H1 (cell line): ENCODE measurements around the gene GPR39. TPM values are rescaled to one million over a fixed set of nuclear protein-coding genes. Genes with fewer than 3 reads are reported as not detected.

Experiments used
- CTCF ChIA-PET: fragments of 300-600 bp; sonication (Branson Sonifier 250); formaldehyde crosslinking; loops from one replicate; lab custom pipeline; 2021; ENCODE audit not compliant: partially characterized antibody; lab: Charles Lee
- POLR2A ChIA-PET: fragments of 300-600 bp; sonication (Branson Sonifier 250); formaldehyde crosslinking; loops from one replicate; lab custom pipeline; 2021; ENCODE audit warnings: inconsistent platforms; ENCODE audit not compliant: partially characterized antibody; lab: Charles Lee
- DNase-seq, 2 experiments: peaks; one replicate each; pipeline versions ENCODE4 v3.0.0 to v3.0.0-alpha.2; 2010 to 2022; ENCODE audit warnings: low spot score in 2 of 2, low read depth in 1 of 2, mixed read lengths in 1 of 2
- FAIRE-seq: peaks from 2 replicates; lab custom pipeline; 2011; peaks lifted over from hg19 to GRCh38; lab: Jason Lieb, UNC
- H2AFZ ChIP-seq: 2 replicates; pipeline ENCODE4 v1.8.1; 2012; ENCODE audit warnings: low read length, inconsistent platforms
- H2AK5ac ChIP-seq: 2 replicates; pipeline ENCODE4 v1.6.1; 2013; ENCODE audit warnings: low read depth, low read length
- H2BK120ac ChIP-seq: replicated peaks from 2 replicates; pipeline ENCODE3; 2013; ENCODE audit warnings: low read depth, low read length, inconsistent platforms
- H2BK12ac ChIP-seq: 2 replicates; pipeline ENCODE4 v1.6.1; 2013; ENCODE audit warnings: low read depth, low read length
- H2BK15ac ChIP-seq: 2 replicates; pipeline ENCODE4 v1.6.1; 2013; ENCODE audit warnings: low read length
- H2BK20ac ChIP-seq: 2 replicates; pipeline ENCODE4 v1.6.1; 2013; ENCODE audit warnings: low read length
- H2BK5ac ChIP-seq: 2 replicates; pipeline ENCODE4 v1.6.1; 2013; ENCODE audit warnings: low read depth, low read length
- H3K14ac ChIP-seq: 2 replicates; pipeline ENCODE4 v1.6.1; 2013; ENCODE audit warnings: inconsistent platforms; ENCODE audit not compliant: insufficient read length
- H3K18ac ChIP-seq: 2 replicates; pipeline ENCODE4 v1.6.1; 2013; ENCODE audit warnings: low read length; ENCODE audit errors: extremely low read depth
- H3K23ac ChIP-seq: 2 replicates; pipeline ENCODE4 v1.6.1; 2013; ENCODE audit warnings: inconsistent platforms; ENCODE audit not compliant: insufficient read length
- H3K23me2 ChIP-seq: 2 replicates; pipeline ENCODE4 v1.6.1; 2013; ENCODE audit warnings: low read depth, low read length
- H3K27ac ChIP-seq: 2 replicates; pipeline ENCODE4 v1.6.1; 2011; ENCODE audit warnings: low read depth, low read length, inconsistent platforms
- H3K27me3 ChIP-seq, 4 experiments: replicated peaks in 1 of 4; 1 replicate in 1 of 4; 2 replicates in 3 of 4; pipeline versions ENCODE4 v1.6.1 to v1.8.1; 2011 to 2013; ENCODE audit warnings: low read length in 3 of 4, mild to moderate bottlenecking in 3 of 4, inconsistent platforms in 2 of 4, mixed read lengths in 2 of 4, moderate library complexity in 1 of 4; ENCODE audit not compliant: control insufficient read depth in 3 of 4, insufficient read depth in 3 of 4; ENCODE audit errors: extremely low read depth in 1 of 4
- H3K36me3 ChIP-seq, 4 experiments: 2 replicates each; pipeline versions ENCODE4 v1.6.1 to v1.8.1; 2011 to 2013; ENCODE audit warnings: mild to moderate bottlenecking in 4 of 4, low read length in 3 of 4, moderate library complexity in 2 of 4, control low read depth in 1 of 4, inconsistent platforms in 1 of 4; ENCODE audit not compliant: insufficient read depth in 4 of 4, control insufficient read depth in 2 of 4
- H3K4ac ChIP-seq: replicated peaks from 2 replicates; pipeline ENCODE3; 2013; ENCODE audit warnings: low read length, low read depth, mixed read lengths, inconsistent platforms; ENCODE audit not compliant: insufficient read length
- H3K4me1 ChIP-seq, 4 experiments: replicated peaks in 1 of 4; 1 replicate in 1 of 4; 2 replicates in 3 of 4; pipeline versions ENCODE4 v1.6.1 to v1.8.1; 2011 to 2013; ENCODE audit warnings: low read length in 3 of 4, inconsistent platforms in 2 of 4, mixed read lengths in 1 of 4; ENCODE audit not compliant: insufficient read depth in 4 of 4, control insufficient read depth in 3 of 4
- H3K4me2 ChIP-seq, 2 experiments: 2 replicates each; pipeline versions ENCODE4 v1.6.1 to v1.8.1; 2011 to 2013; ENCODE audit warnings: low read depth in 2 of 2, low read length in 2 of 2, control low read depth in 1 of 2, inconsistent platforms in 1 of 2, mild to moderate bottlenecking in 1 of 2; ENCODE audit not compliant: insufficient read depth in 1 of 2
- H3K4me3 ChIP-seq, 4 experiments: fragments of 200-600, 300-600 bp in 1 of 4; sonication (generic), shearing (Covaris generic), sonication (Bioruptor Twin) in 1 of 4; 2 replicates each; pipeline versions ENCODE4 v1.5.1 to v1.8.1; 2011 to 2016; ENCODE audit warnings: low read length in 4 of 4, low read depth in 3 of 4, control low read depth in 2 of 4, inconsistent platforms in 2 of 4, mild to moderate bottlenecking in 2 of 4, mixed read lengths in 1 of 4, moderate library complexity in 1 of 4; ENCODE audit not compliant: insufficient read depth in 2 of 4; ENCODE audit errors: extremely low read depth in 1 of 4
- H3K56ac ChIP-seq: replicated peaks from 2 replicates; pipeline ENCODE3; 2013; ENCODE audit warnings: low read depth, mild to moderate bottlenecking, mixed read lengths, low read length, inconsistent platforms; ENCODE audit not compliant: insufficient read length
- H3K79me1 ChIP-seq: 2 replicates; pipeline ENCODE4 v1.6.1; 2013; ENCODE audit warnings: low read depth, low read length, control low read depth
- H3K79me2 ChIP-seq, 2 experiments: 2 replicates each; pipeline versions ENCODE4 v1.6.1 to v1.8.1; 2012 to 2013; ENCODE audit warnings: low read length in 2 of 2, mild to moderate bottlenecking in 2 of 2, inconsistent platforms in 1 of 2; ENCODE audit not compliant: insufficient read depth in 2 of 2, control insufficient read depth in 1 of 2
- H3K9ac ChIP-seq, 4 experiments: replicated peaks in 1 of 4; 1 replicate in 1 of 4; 2 replicates in 3 of 4; pipeline versions ENCODE4 v1.6.1 to v1.8.1; 2011 to 2013; ENCODE audit warnings: low read depth in 3 of 4, low read length in 3 of 4, control low read depth in 2 of 4, mild to moderate bottlenecking in 2 of 4, moderate library complexity in 2 of 4, inconsistent platforms in 1 of 4; ENCODE audit errors: extremely low read depth in 1 of 4
- H3K9me3 ChIP-seq, 2 experiments: 2 replicates each; pipeline versions ENCODE4 v1.6.1 to v1.8.1; 2012 to 2013; ENCODE audit warnings: mild to moderate bottlenecking in 2 of 2, moderate library complexity in 2 of 2, control low read depth in 1 of 2, inconsistent platforms in 1 of 2, low read depth in 1 of 2, low read length in 1 of 2, mixed read lengths in 1 of 2; ENCODE audit not compliant: insufficient read depth in 2 of 2
- H4K20me1 ChIP-seq, 2 experiments: replicated peaks in 1 of 2; 2 replicates each; pipeline versions ENCODE3 to v1.8.1; 2011 to 2013; ENCODE audit warnings: inconsistent platforms in 2 of 2, low read length in 2 of 2, mild to moderate bottlenecking in 1 of 2; ENCODE audit not compliant: insufficient read depth in 2 of 2, control insufficient read depth in 1 of 2
- H4K5ac ChIP-seq: 2 replicates; pipeline ENCODE4 v1.6.1; 2013; ENCODE audit warnings: low read length, low read depth, mixed read lengths, inconsistent platforms; ENCODE audit not compliant: insufficient read length
- H4K8ac ChIP-seq: 2 replicates; pipeline ENCODE4 v1.8.0; 2013; ENCODE audit warnings: mild to moderate bottlenecking, moderate library complexity, low read length, inconsistent platforms; ENCODE audit not compliant: insufficient read depth; ENCODE audit errors: extremely low read depth
- H4K91ac ChIP-seq: replicated peaks from 2 replicates; pipeline ENCODE3; 2013; ENCODE audit warnings: low read length, mixed read lengths, inconsistent platforms; ENCODE audit not compliant: insufficient read length
- ATF2 ChIP-seq: IDR thresholded peaks from 2 replicates; pipeline ENCODE4 v1.6.1; 2012; ENCODE audit warnings: low read length, inconsistent platforms
- TBP ChIP-seq: IDR thresholded peaks from 2 replicates; pipeline ENCODE4 v1.6.1; 2011; ENCODE audit warnings: low read depth, low read length, improper control_type of control experiment
- WGBS, 2 experiments: shearing (Covaris generic) in 1 of 2; methylation state at CpG; one replicate each; pipeline versions ENCODE4 v1.1.6 to v1.1.7; 2013 to 2015; ENCODE audit warnings: low lambda C conversion rate in 2 of 2, mixed read lengths in 2 of 2, inconsistent platforms in 1 of 2, low coverage in 1 of 2, missing lambda C conversion rate in 1 of 2; ENCODE audit not compliant: insufficient replicate concordance in 2 of 2, insufficient coverage in 1 of 2, insufficient read length in 1 of 2; ENCODE audit errors: extremely low coverage in 1 of 2, missing lambda C conversion rate in 1 of 2; 5-methylcytosine and 5-hydroxymethylcytosine counted together
- polyA plus RNA-seq, 7 experiments: library from polyadenylated mRNA; depleted of rRNA in 3 of 7; stranded (reverse) in 5 of 7; unstranded in 2 of 7; fragments of >200 nt in 5 of 7; fragments of 200-250 nt in 2 of 7; gene quantifications; 1 replicate in 5 of 7; 2 replicates in 1 of 7; 4 replicates in 1 of 7; pipeline versions ENCODE4 v1.2.1 to v1.2.3, GENCODE V29; 2011 to 2013; ENCODE audit warnings: missing spikeins in 2 of 7, mixed read lengths in 2 of 7
- total RNA-seq: library from RNA; stranded (reverse); fragmentation: NEBNext Ultra II Directional; extraction: Animal tissue kit (Norgen Biotek cat#: 25700); gene quantifications from 2 replicates; pipeline ENCODE4 v1.2.1, GENCODE V29; 2021

The GPR39 gene
- total and polyA plus RNA-seq, 2 of the 8 experiments (the other 6 are each of a cell fraction or from before 2014, with no cell fraction given), result 0.63 to 2.7 TPM

- H3K23ac ChIP-seq, result no peak overlapping the region
These were observed 48.4 kb upstream of the GPR39 start for GRCh38 chr2:132368191-132368590.

More at GRCh38 chr2:132368191-132368590, 48.4 kb upstream of the GPR39 start:
- Histone ChIP-seq H2BK15ac (no peak overlapping the region), H3K4me1 (peaks cover 0 to 5% (median 0%) of the 10 kb centered on the region in 4 experiments; a peak in 1 of 7 replicates), H4K91ac (no peak overlapping the region), H3K18ac (no peak overlapping the region), H2BK12ac (no peak overlapping the region), H3K27me3 (no peaks in the 10 kb centered on the region), H4K5ac (no peak overlapping the region), H3K14ac (no peak overlapping the region), H3K27ac (no peak overlapping the region), H3K56ac (no peak overlapping the region), H3K79me2 (no peaks in the 10 kb centered on the region), H2AFZ (no peak overlapping the region), H4K20me1 (no peaks in the 10 kb centered on the region), H3K36me3 (no peaks in the 10 kb centered on the region), H3K79me1 (no peaks in the 10 kb centered on the region), H3K4ac (no peak overlapping the region), H2BK20ac (no peak overlapping the region), H3K4me3 (no peak overlapping the region), H4K8ac (no peak overlapping the region), H2AK5ac (no peak overlapping the region), H3K4me2 (no peak overlapping the region), H2BK5ac (no peak overlapping the region), H2BK120ac (no peak overlapping the region), H3K23me2 (no peaks in the 10 kb centered on the region; the same call in 1 of the 2 replicates), H3K9ac (no peak overlapping the region), H3K9me3 (no peaks in the 10 kb centered on the region)
- no peak for DNase-seq
- ChIA-PET POLR2A (no interaction called here), CTCF (interaction anchor here (0.8 to 1.3 kb wide), 2 partner anchors 19 to 68 kb away, joined by 3 read pairs; no protein-coding TSS in a partner anchor)
- TF ChIP-seq ATF2 (no peak), TBP (no peak)
- FAIRE-seq, result no peak
- 42% methylated on average over 2 of the region's 2 CpGs; no CpG with 5 or more reads in 1 of the 2 experiments for WGBS, 2 experiments
